ENCODE results near the gene KLRF2.

- no peak for TF ChIP-seq SMC3 (IDR thresholded peaks at IDR 0.05; ENCODE audit: low read depth, low read length)
- TF ChIP-seq CTCF (IDR thresholded peaks at IDR 0.05) = no peak
Observed at GRCh38 chr12:9922429-9922828, 41.1 kb downstream of the KLRF2 start.

All from SK-N-SH (cell line).